GM12878 (cell line): ENCODE results near the gene CKLF. TPM values are rescaled to one million over a fixed set of nuclear protein-coding genes. Genes with fewer than 3 reads are reported as not detected.
A peak's percentile ranks its signal among the peaks of the same experiment; 100 is the strongest.

Experiments
- ATF7 ChIP-seq: fragments of 450-650 bp; IDR thresholded peaks from 2 replicates; pipeline ENCODE4 v1.6.1; 2016; ENCODE audit warnings: low read depth, mild to moderate bottlenecking
- BHLHE40 ChIP-seq, 2 experiments: fragments of 450-650 bp in 1 of 2; IDR thresholded peaks; 2 replicates each; pipeline ENCODE4 v1.6.1; 2011 to 2017; ENCODE audit warnings: low read depth in 2 of 2, borderline replicate concordance in 1 of 2, improper control_type of control experiment in 1 of 2, low read length in 1 of 2, mild to moderate bottlenecking in 1 of 2
- CBFB ChIP-seq: IDR thresholded peaks from 2 replicates; pipeline ENCODE4 v1.6.1; 2016; ENCODE audit warnings: antibody characterized with exemption, low read depth
- CEBPB ChIP-seq, 2 experiments: fragments of 150-350 bp in 1 of 2; IDR thresholded peaks; 2 replicates each; pipeline ENCODE4 v1.6.1; 2012 to 2014; ENCODE audit warnings: low read depth in 2 of 2, low read length in 2 of 2, borderline replicate concordance in 1 of 2, inconsistent platforms in 1 of 2
- CREM ChIP-seq: IDR thresholded peaks from 2 replicates; pipeline ENCODE4 v1.6.1; 2014; ENCODE audit warnings: antibody characterized with exemption, low read depth
- DPF2 ChIP-seq: fragments of 450-650 bp; IDR thresholded peaks from 2 replicates; pipeline ENCODE4 v1.6.1; 2017; ENCODE audit warnings: mild to moderate bottlenecking
- EED ChIP-seq: sonication (generic); IDR thresholded peaks from 2 replicates; pipeline ENCODE4 v1.6.1; 2016; ENCODE audit warnings: antibody characterized with exemption, low read depth
- EGR1 ChIP-seq, 2 experiments: IDR thresholded peaks; 1 replicate in 1 of 2; 2 replicates in 1 of 2; pipeline ENCODE4 v1.6.1; 2011 to 2012; ENCODE audit warnings: low read depth in 2 of 2, low read length in 2 of 2, borderline replicate concordance in 1 of 2, mild to moderate bottlenecking in 1 of 2, moderate library complexity in 1 of 2
- GATAD2B ChIP-seq: fragments of 450-650 bp; conservative IDR thresholded peaks from 2 replicates; pipeline ENCODE4 v1.6.1; 2017; ENCODE audit warnings: low read depth, mild to moderate bottlenecking, moderate library complexity
- HDAC2 ChIP-seq: fragments of 200-600 bp; sonication (generic); IDR thresholded peaks from 2 replicates; pipeline ENCODE4 v1.6.1; 2017
- IKZF1 ChIP-seq: fragments of 450-650 bp; conservative IDR thresholded peaks from 2 replicates; pipeline ENCODE4 v1.6.1; 2017; ENCODE audit warnings: antibody characterized with exemption, mild to moderate bottlenecking
- IKZF2 ChIP-seq, 2 experiments: fragments of 450-650 bp; IDR thresholded peaks; 2 replicates each; pipeline ENCODE4 v1.6.1; 2017; ENCODE audit warnings: mild to moderate bottlenecking in 2 of 2, moderate library complexity in 2 of 2
- IRF4 ChIP-seq: IDR thresholded peaks from 2 replicates; pipeline ENCODE4 v1.6.1; 2011; ENCODE audit warnings: low read depth, low read length
- LARP7 ChIP-seq: fragments of 450-650 bp; IDR thresholded peaks from 2 replicates; pipeline ENCODE4 v1.6.1; 2017; ENCODE audit warnings: mild to moderate bottlenecking
- MEF2A ChIP-seq: IDR thresholded peaks from 2 replicates; pipeline ENCODE4 v1.6.1; 2011; ENCODE audit warnings: low read depth, mild to moderate bottlenecking, low read length, moderate library complexity; ENCODE audit not compliant: insufficient read depth
- MYB ChIP-seq: fragments of 150-350 bp; IDR thresholded peaks from 2 replicates; pipeline ENCODE4 v1.6.1; 2014; ENCODE audit warnings: mild to moderate bottlenecking, low read depth, low read length, borderline replicate concordance
- NR2C2 ChIP-seq: IDR thresholded peaks from 2 replicates; pipeline ENCODE4 v1.6.1; 2011; ENCODE audit warnings: borderline replicate concordance, low read depth; ENCODE audit not compliant: control insufficient read depth, insufficient read length
- PAX5 ChIP-seq: IDR thresholded peaks from 2 replicates; pipeline ENCODE4 v1.6.1; 2011; ENCODE audit warnings: low read depth, low read length, borderline replicate concordance
- POLR2AphosphoS2 ChIP-seq: IDR thresholded peaks from 2 replicates; pipeline ENCODE4 v1.6.1; 2011; ENCODE audit warnings: low read depth, mild to moderate bottlenecking, low read length, improper control_type of control experiment, moderate library complexity
- POLR2AphosphoS5 ChIP-seq: IDR thresholded peaks from 2 replicates; pipeline ENCODE4 v1.6.1; 2011; ENCODE audit warnings: mild to moderate bottlenecking, low read length, inconsistent platforms
- RCOR1 ChIP-seq: conservative IDR thresholded peaks from 2 replicates; pipeline ENCODE4 v1.6.1; 2012; ENCODE audit warnings: low read depth, low read length, improper control_type of control experiment
- RFX5 ChIP-seq: IDR thresholded peaks from 2 replicates; pipeline ENCODE4 v1.6.1; 2011; ENCODE audit warnings: low read depth, low read length, improper control_type of control experiment
- SMC3 ChIP-seq: IDR thresholded peaks from 2 replicates; pipeline ENCODE4 v1.6.1; 2011; ENCODE audit warnings: low read length, improper control_type of control experiment, borderline replicate concordance
- SPI1 ChIP-seq: IDR thresholded peaks from 2 replicates; pipeline ENCODE4 v1.6.1; 2011; ENCODE audit warnings: low read depth, mild to moderate bottlenecking, low read length, moderate library complexity, borderline replicate concordance; ENCODE audit not compliant: insufficient read depth
- TAF1 ChIP-seq: IDR thresholded peaks from 2 replicates; pipeline ENCODE4 v1.6.1; 2011; ENCODE audit warnings: mild to moderate bottlenecking, low read depth, low read length, borderline replicate concordance
- TBL1XR1 ChIP-seq: IDR thresholded peaks from 2 replicates; pipeline ENCODE4 v1.6.1; 2012; ENCODE audit warnings: low read depth, low read length, improper control_type of control experiment
- TCF3 ChIP-seq: IDR thresholded peaks from 2 replicates; pipeline ENCODE4 v1.6.1; 2012; ENCODE audit warnings: low read depth, mild to moderate bottlenecking, low read length, borderline replicate concordance; ENCODE audit not compliant: insufficient read depth
- ZNF207 ChIP-seq: fragments of 450-650 bp; IDR thresholded peaks from 2 replicates; pipeline ENCODE4 v1.6.1; 2014; ENCODE audit warnings: antibody characterized with exemption, mild to moderate bottlenecking, borderline replicate concordance
- polyA plus RNA-seq, 11 experiments: library from polyadenylated mRNA; depleted of rRNA in 4 of 11; unstranded in 6 of 11; stranded (reverse) in 5 of 11; fragments of >200 nt; fragmentation: Nextera tagmentation in 4 of 11; fragmentation: Illumina TruSeq in 1 of 11; extraction: Ambion mirVana in 4 of 11; extraction: Trizol in 1 of 11; gene quantifications; 1 replicate in 1 of 11; 2 replicates in 10 of 11; pipeline versions ENCODE4 v1.2.1 to v1.2.3, GENCODE V29; 2011 to 2016; ENCODE audit warnings: inconsistent platforms in 2 of 11, missing spikeins in 2 of 11, low read depth in 1 of 11
- total RNA-seq, 4 experiments: library from RNA; depleted of rRNA in 3 of 4; stranded (reverse); fragments of >200 nt in 3 of 4; fragmentation: Illumina TruSeq in 1 of 4; extraction: Trizol in 1 of 4; gene quantifications; 2 replicates each; pipeline versions ENCODE4 v1.2.1 to v1.2.3, GENCODE V29; 2013 to 2021
- TF ChIP-seq, protein P1 (sequence below), 3 experiments: IDR thresholded peaks in 2 of 3; conservative IDR thresholded peaks in 1 of 3; 2 replicates each; pipeline ENCODE4 v1.5.1; 2011; ENCODE audit warnings: low read depth in 3 of 3, low read length in 3 of 3, mild to moderate bottlenecking in 3 of 3, control low read depth in 2 of 3, moderate library complexity in 2 of 3, inconsistent platforms in 1 of 3, mixed read lengths in 1 of 3; ENCODE audit not compliant: control insufficient read depth in 2 of 3, insufficient read depth in 1 of 3; ENCODE audit errors: extremely low read depth in 1 of 3
- TF ChIP-seq, protein P2 (sequence below): fragments of 150-350 bp; IDR thresholded peaks from 2 replicates; pipeline ENCODE4 v1.6.1; 2014; ENCODE audit warnings: mild to moderate bottlenecking, low read depth, low read length

Gene CKLF
- total and polyA plus RNA-seq, 10 of the 15 experiments (the other 5 are each of a cell fraction or from before 2014, with no cell fraction given), result 40.8 to 193 (median 109) TPM

DNA sequence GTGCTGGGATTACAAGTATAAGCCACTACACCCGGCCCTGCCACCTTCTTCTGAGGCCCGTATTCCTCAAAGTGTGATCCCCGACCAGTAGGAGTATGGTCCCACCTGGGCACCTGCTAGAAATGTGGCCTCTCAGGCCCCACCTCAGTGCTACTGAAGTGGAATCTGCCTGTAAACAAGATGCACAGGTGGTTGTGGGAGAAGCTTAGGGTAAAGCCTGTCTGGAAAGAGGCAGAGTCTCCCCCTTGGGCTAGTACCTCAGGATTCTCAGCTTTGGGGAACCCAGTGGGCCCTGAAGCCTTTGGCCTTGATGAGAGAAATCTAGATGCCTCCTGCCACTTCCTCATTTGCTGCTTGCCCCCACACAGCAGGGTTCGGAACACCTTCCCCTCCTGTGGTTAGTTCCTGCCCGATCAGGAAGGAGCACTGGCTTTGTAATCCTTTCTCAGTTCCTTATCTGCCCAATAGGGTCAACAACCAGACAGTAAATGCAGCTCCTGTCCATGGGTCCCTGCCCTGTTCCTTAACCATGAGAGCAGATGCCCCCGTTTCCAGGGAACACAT lies 27.7 kb upstream of the CKLF start (continued):
- TF ChIP-seq TAF1 (peak; percentile 36; the same call in 1 of the 2 replicates), ZNF207 (no peak), MEF2A (peak; percentile 55; the same call in 1 of the 2 replicates), BHLHE40 (IDR thresholded peaks at IDR 0.05; ENCODE audit: borderline replicate concordance in 1 of 2, low read depth in 2 of 2, low read length in 1 of 2) (peak; percentile 61 to 70; a peak in 2 of 4 replicates), EED (peak; percentile 100), CEBPB (IDR thresholded peaks at IDR 0.05; ENCODE audit: borderline replicate concordance in 1 of 2, low read depth in 2 of 2, low read length in 2 of 2) (no peak), IRF4 (peak; percentile 94), TCF3 (peak; percentile 38; the same call in 1 of the 2 replicates), SMC3 (no peak; the same call in 1 of the 2 replicates), ATF7 (peak; percentile 72), PAX5 (peak; percentile 97), POLR2AphosphoS5 (no peak), CBFB (peak; percentile 96), POLR2AphosphoS2 (no peak), RFX5 (no peak), NR2C2 (no peak), EGR1 (IDR thresholded peaks at IDR 0.05; ENCODE audit: borderline replicate concordance in 1 of 2, low read depth in 2 of 2, low read length in 2 of 2) (peak in 1 of 2 experiments; percentile 46; a peak in 1 of 3 replicates), TBL1XR1 (peak; percentile 84; the same call in 1 of the 2 replicates), LARP7 (no peak), IKZF2 (IDR thresholded peaks at IDR 0.05) (peak; percentile 99 to 100), MYB (no peak), DPF2 (peak; percentile 99), SPI1 (peak; percentile 100), IKZF1 (peak; percentile 99), CREM (peak; percentile 71; the same call in 1 of the 2 replicates), RCOR1 (0 out of 2 replicates have a peak, but pooled peaks have one; percentile 58), HDAC2 (no peak), GATAD2B (peak; percentile 93)
- TF ChIP-seq, protein P1, sequence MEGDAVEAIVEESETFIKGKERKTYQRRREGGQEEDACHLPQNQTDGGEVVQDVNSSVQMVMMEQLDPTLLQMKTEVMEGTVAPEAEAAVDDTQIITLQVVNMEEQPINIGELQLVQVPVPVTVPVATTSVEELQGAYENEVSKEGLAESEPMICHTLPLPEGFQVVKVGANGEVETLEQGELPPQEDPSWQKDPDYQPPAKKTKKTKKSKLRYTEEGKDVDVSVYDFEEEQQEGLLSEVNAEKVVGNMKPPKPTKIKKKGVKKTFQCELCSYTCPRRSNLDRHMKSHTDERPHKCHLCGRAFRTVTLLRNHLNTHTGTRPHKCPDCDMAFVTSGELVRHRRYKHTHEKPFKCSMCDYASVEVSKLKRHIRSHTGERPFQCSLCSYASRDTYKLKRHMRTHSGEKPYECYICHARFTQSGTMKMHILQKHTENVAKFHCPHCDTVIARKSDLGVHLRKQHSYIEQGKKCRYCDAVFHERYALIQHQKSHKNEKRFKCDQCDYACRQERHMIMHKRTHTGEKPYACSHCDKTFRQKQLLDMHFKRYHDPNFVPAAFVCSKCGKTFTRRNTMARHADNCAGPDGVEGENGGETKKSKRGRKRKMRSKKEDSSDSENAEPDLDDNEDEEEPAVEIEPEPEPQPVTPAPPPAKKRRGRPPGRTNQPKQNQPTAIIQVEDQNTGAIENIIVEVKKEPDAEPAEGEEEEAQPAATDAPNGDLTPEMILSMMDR (IDR thresholded peaks at IDR 0.05 in 2 of 3, conservative IDR thresholded peaks at IDR 0.05 in 1 of 3; ENCODE audit: control insufficient read depth in 2 of 3, extremely low read depth in 1 of 3, insufficient read depth in 1 of 3, low read depth in 3 of 3, low read length in 3 of 3), result peak in 1 of 3 experiments; percentile 33; a peak in 1 of 6 replicates
- TF ChIP-seq, protein P2, sequence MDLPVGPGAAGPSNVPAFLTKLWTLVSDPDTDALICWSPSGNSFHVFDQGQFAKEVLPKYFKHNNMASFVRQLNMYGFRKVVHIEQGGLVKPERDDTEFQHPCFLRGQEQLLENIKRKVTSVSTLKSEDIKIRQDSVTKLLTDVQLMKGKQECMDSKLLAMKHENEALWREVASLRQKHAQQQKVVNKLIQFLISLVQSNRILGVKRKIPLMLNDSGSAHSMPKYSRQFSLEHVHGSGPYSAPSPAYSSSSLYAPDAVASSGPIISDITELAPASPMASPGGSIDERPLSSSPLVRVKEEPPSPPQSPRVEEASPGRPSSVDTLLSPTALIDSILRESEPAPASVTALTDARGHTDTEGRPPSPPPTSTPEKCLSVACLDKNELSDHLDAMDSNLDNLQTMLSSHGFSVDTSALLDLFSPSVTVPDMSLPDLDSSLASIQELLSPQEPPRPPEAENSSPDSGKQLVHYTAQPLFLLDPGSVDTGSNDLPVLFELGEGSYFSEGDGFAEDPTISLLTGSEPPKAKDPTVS, result no peak
